OCI-LY1 (cell line): Measurements from ENCODE around the gene OR9I1.

Experiments
- CTCF ChIP-seq: fragments of 200-600 bp; sonication (generic), shearing (Covaris generic); IDR thresholded peaks from 2 replicates; pipeline ENCODE4 v1.5.1; 2017; ENCODE audit warnings: mild to moderate bottlenecking, antibody characterized with exemption, low read length, moderate library complexity, mixed read lengths
- EZH2 ChIP-seq: fragments of 200-600 bp; sonication (generic), shearing (Covaris generic); IDR thresholded peaks from 2 replicates; pipeline ENCODE4 v1.8.0; 2017; ENCODE audit warnings: borderline replicate concordance, mixed run types, mild to moderate bottlenecking, antibody characterized with exemption, low read length, moderate library complexity, mixed read lengths

GRCh38 chr11:58068655-58069054 is 56.7 kb downstream of the OR9I1 start:
- TF ChIP-seq CTCF (peak; percentile 17; the same call in 1 of the 2 replicates), EZH2 (no peak)
